ENCODE results near the gene NIPA2. TPM values are rescaled to one million over a fixed set of nuclear protein-coding genes. Genes with fewer than 3 reads are reported as not detected.

The NIPA2 gene
- total RNA-seq, 1 experiment from 2014 or later, result 108 TPM

GRCh38 chr15:22856659-22857058 is 18.2 kb downstream of the NIPA2 start:
- H3K9ac ChIP-seq (ENCODE audit: low read length), result no peak overlapping the region
- H3K9me3 ChIP-seq (ENCODE audit: low read length), result no peaks in the 10 kb centered on the region
- no peaks in the 10 kb centered on the region for H3K9me2 ChIP-seq (replicated peaks; ENCODE audit: low read length)
- H3F3A ChIP-seq (ENCODE audit: low read length, unreplicated experiment), result no peaks in the 10 kb centered on the region
- DNase-seq (no peak), ATAC-seq (no peak)
- H3K4me1 ChIP-seq (ENCODE audit: insufficient read depth, low read length), result no peaks in the 10 kb centered on the region
- H3K4me2 ChIP-seq (ENCODE audit: low read length), result no peak overlapping the region
- intact Hi-C loops (cut with micrococcal nuclease), result no loop called here
- BruUV-seq (replicated peaks), result no TSS peak
- H4K20me1 ChIP-seq (ENCODE audit: low read length), result 0 out of 2 replicates have a peak, but pooled peaks cover 5% of the 10 kb centered on the region
- no peak overlapping the region for H3K4me3 ChIP-seq (ENCODE audit: low read length)
- H3K36me3 ChIP-seq (ENCODE audit: low read depth, low read length), result peaks cover 40% of the 10 kb centered on the region
- no peak for TF ChIP-seq EZH2 (IDR thresholded peaks at IDR 0.05; ENCODE audit: low read length, unreplicated experiment)
- TF ChIP-seq EZH2phosphoT487 (IDR thresholded peaks at IDR 0.05; ENCODE audit: borderline replicate concordance, low read length), result no peak
- TF ChIP-seq CTCF (conservative IDR thresholded peaks at IDR 0.05; ENCODE audit: low read depth, low read length), result no peak
- H3K79me2 ChIP-seq (ENCODE audit: low read length), result peaks cover 12% of the 10 kb centered on the region
- H2AFZ ChIP-seq (ENCODE audit: low read length), result no peak overlapping the region
- H3K27ac ChIP-seq (ENCODE audit: low read length), result no peak overlapping the region
- CTCF ChIA-PET, result no interaction called here
- H3K27me3 ChIP-seq (ENCODE audit: low read length), result no peaks in the 10 kb centered on the region
- POLR2A ChIA-PET (ENCODE audit: unreplicated experiment), result no interaction called here

- no TSS peak for BruUV-seq (replicated peaks)
- H3K4me2 ChIP-seq (ENCODE audit: low read length), result no peak overlapping the region
- H3K27me3 ChIP-seq (ENCODE audit: low read length), result no peaks in the 10 kb centered on the region
- intact Hi-C loops (cut with micrococcal nuclease), result no loop called here
- no peak overlapping the region for H3K27ac ChIP-seq (ENCODE audit: low read length)
- no peaks in the 10 kb centered on the region for H3K9me2 ChIP-seq (replicated peaks; ENCODE audit: low read length)
- no peak overlapping the region for H3K4me3 ChIP-seq (ENCODE audit: low read length)
- H3K9me3 ChIP-seq (ENCODE audit: low read length), result no peaks in the 10 kb centered on the region
- ChIA-PET CTCF (no interaction called here), POLR2A (ENCODE audit: unreplicated experiment) (no interaction called here)
- no peaks in the 10 kb centered on the region for H3K4me1 ChIP-seq (ENCODE audit: insufficient read depth, low read length)
- H3K36me3 ChIP-seq (ENCODE audit: low read depth, low read length), result peaks cover 44% of the 10 kb centered on the region
- no peaks in the 10 kb centered on the region for H3F3A ChIP-seq (ENCODE audit: low read length, unreplicated experiment)
- H2AFZ ChIP-seq (ENCODE audit: low read length), result no peak overlapping the region
- H3K79me2 ChIP-seq (ENCODE audit: low read length), result peaks cover 9% of the 10 kb centered on the region; the same call in 1 of the 2 replicates
- peaks cover 5% of the 10 kb centered on the region; the same call in 1 of the 2 replicates for H4K20me1 ChIP-seq (ENCODE audit: low read length)
- no peak overlapping the region for H3K9ac ChIP-seq (ENCODE audit: low read length)
- DNase-seq (no peak), ATAC-seq (peak; percentile 46)
- TF ChIP-seq CTCF (conservative IDR thresholded peaks at IDR 0.05; ENCODE audit: low read depth, low read length) (no peak), EZH2 (IDR thresholded peaks at IDR 0.05; ENCODE audit: low read length, unreplicated experiment) (no peak), EZH2phosphoT487 (IDR thresholded peaks at IDR 0.05; ENCODE audit: borderline replicate concordance, low read length) (no peak)
Observed at GRCh38 chr15:22861161-22861560, 22.7 kb downstream of the NIPA2 start.

GRCh38 chr15:22863356-22863755 is 24.9 kb downstream of the NIPA2 start:
- ATAC-seq (no peak), DNase-seq (no peak)
- H3K9me2 ChIP-seq (replicated peaks; ENCODE audit: low read length), result no peaks in the 10 kb centered on the region
- BruUV-seq (replicated peaks), result no TSS peak
- H4K20me1 ChIP-seq (ENCODE audit: low read length), result peaks cover 5% of the 10 kb centered on the region; the same call in 1 of the 2 replicates
- no peak overlapping the region for H3K4me2 ChIP-seq (ENCODE audit: low read length)
- peaks cover 63% of the 10 kb centered on the region for H3K36me3 ChIP-seq (ENCODE audit: low read depth, low read length)
- H2AFZ ChIP-seq (ENCODE audit: low read length), result no peak overlapping the region
- peaks cover 9% of the 10 kb centered on the region; the same call in 1 of the 2 replicates for H3K79me2 ChIP-seq (ENCODE audit: low read length)
- TF ChIP-seq EZH2phosphoT487 (IDR thresholded peaks at IDR 0.05; ENCODE audit: borderline replicate concordance, low read length), result no peak
- no peak for TF ChIP-seq CTCF (conservative IDR thresholded peaks at IDR 0.05; ENCODE audit: low read depth, low read length)
- no peak for TF ChIP-seq EZH2 (IDR thresholded peaks at IDR 0.05; ENCODE audit: low read length, unreplicated experiment)
- H3K9ac ChIP-seq (ENCODE audit: low read length), result no peak overlapping the region
- CTCF ChIA-PET, result no interaction called here
- H3K4me1 ChIP-seq (ENCODE audit: insufficient read depth, low read length), result no peaks in the 10 kb centered on the region
- H3K4me3 ChIP-seq (ENCODE audit: low read length), result no peak overlapping the region
- H3K9me3 ChIP-seq (ENCODE audit: low read length), result no peaks in the 10 kb centered on the region
- POLR2A ChIA-PET (ENCODE audit: unreplicated experiment), result no interaction called here
- H3F3A ChIP-seq (ENCODE audit: low read length, unreplicated experiment), result no peaks in the 10 kb centered on the region
- H3K27ac ChIP-seq (ENCODE audit: low read length), result no peak overlapping the region
- H3K27me3 ChIP-seq (ENCODE audit: low read length), result no peaks in the 10 kb centered on the region
- intact Hi-C loops (cut with micrococcal nuclease), result no loop called here
